ENCODE data around the gene GSK3B.

- TF ChIP-seq CTCF (IDR thresholded peaks at IDR 0.05) (no peak), POLR2AphosphoS5 (IDR thresholded peaks at IDR 0.05) (no peak), EP300 (IDR thresholded peaks at IDR 0.05) (no peak), POLR2A (IDR thresholded peaks at IDR 0.05) (no peak)
These were observed 264.8 kb downstream of the GSK3B start for GRCh38 chr3:119829420-119829819.

Measured in stomach (tissue), 4 donors.